ENCODE measurements around the gene UCP1. TPM values are rescaled to one million over a fixed set of nuclear protein-coding genes. Genes with fewer than 3 reads are reported as not detected.

The UCP1 gene
- polyA plus RNA-seq, 1 donor (not counting 4 experiments of a cell fraction or from before 2014, with no cell fraction given), result not detected

- Histone ChIP-seq H3K4me3 (ENCODE audit: control insufficient read depth in 2 of 3, extremely low read depth in 1 of 3, insufficient read depth in 2 of 3, low read depth in 1 of 3, low read length in 3 of 3) (no peak overlapping the region), H2AFZ (ENCODE audit: control insufficient read depth, low read length) (no peak overlapping the region), H3K27me3 (ENCODE audit: control insufficient read depth, extremely low read depth, insufficient read depth, low read length) (no peaks in the 10 kb centered on the region), H3K9me3 (ENCODE audit: control insufficient read depth, low read depth, low read length) (no peaks in the 10 kb centered on the region), H4K20me1 (ENCODE audit: control insufficient read depth, extremely low read depth, insufficient read depth, low read length) (no peaks in the 10 kb centered on the region), H3K4me1 (ENCODE audit: control insufficient read depth, extremely low read depth, insufficient read depth, low read length) (no peaks in the 10 kb centered on the region), H3K9ac (ENCODE audit: control insufficient read depth, extremely low read depth, insufficient read depth, low read length) (no peak overlapping the region), H3K79me2 (ENCODE audit: control insufficient read depth, insufficient read depth, low read length) (no peaks in the 10 kb centered on the region), H3K9me1 (ENCODE audit: control insufficient read depth, extremely low read depth, insufficient read depth, low read length) (no peaks in the 10 kb centered on the region), H3K36me3 (ENCODE audit: control insufficient read depth in 2 of 2, extremely low read depth in 1 of 2, insufficient read depth in 2 of 2, low read length in 2 of 2) (no peaks in the 10 kb centered on the region), H3K4me2 (ENCODE audit: control insufficient read depth, extremely low read depth, insufficient read depth, low read depth, low read length) (no peak overlapping the region), H3K27ac (ENCODE audit: control insufficient read depth, insufficient read depth, low read length) (no peak overlapping the region)
- DNase-seq (ENCODE audit: low read depth, low spot score) (no peak), FAIRE-seq (no peak)
- dilution Hi-C loops (cut with MboI; ENCODE audit: extremely low pct_ligation_motif_present, low sequenced_read_pairs), result no loop called here
- TF ChIP-seq EZH2 (IDR thresholded peaks at IDR 0.05; ENCODE audit: low read length) (no peak), CTCF (optimal IDR thresholded peaks at IDR 0.05 in 1 of 3, IDR thresholded peaks at IDR 0.05 in 1 of 3, conservative IDR thresholded peaks at IDR 0.05 in 1 of 3; ENCODE audit: extremely low read depth in 1 of 3, insufficient read depth in 2 of 3, low read length in 3 of 3) (no peak)
Measured at GRCh38 chr4:140600408-140600807, 31.6 kb upstream of the UCP1 start.

GRCh38 chr4:140595065-140595464 lies 26.3 kb upstream of the UCP1 start:
- Histone ChIP-seq H3K9me1 (ENCODE audit: control insufficient read depth, extremely low read depth, insufficient read depth, low read length) (no peaks in the 10 kb centered on the region), H2AFZ (ENCODE audit: control insufficient read depth, low read length) (no peak overlapping the region), H3K79me2 (ENCODE audit: control insufficient read depth, insufficient read depth, low read length) (no peaks in the 10 kb centered on the region), H3K9ac (ENCODE audit: control insufficient read depth, extremely low read depth, insufficient read depth, low read length) (no peak overlapping the region), H3K27ac (ENCODE audit: control insufficient read depth, insufficient read depth, low read length) (no peak overlapping the region), H3K4me3 (ENCODE audit: control insufficient read depth in 2 of 3, extremely low read depth in 1 of 3, insufficient read depth in 2 of 3, low read depth in 1 of 3, low read length in 3 of 3) (no peak overlapping the region), H3K4me1 (ENCODE audit: control insufficient read depth, extremely low read depth, insufficient read depth, low read length) (no peaks in the 10 kb centered on the region), H3K27me3 (ENCODE audit: control insufficient read depth, extremely low read depth, insufficient read depth, low read length) (no peaks in the 10 kb centered on the region), H4K20me1 (ENCODE audit: control insufficient read depth, extremely low read depth, insufficient read depth, low read length) (no peaks in the 10 kb centered on the region), H3K4me2 (ENCODE audit: control insufficient read depth, extremely low read depth, insufficient read depth, low read depth, low read length) (no peak overlapping the region), H3K36me3 (ENCODE audit: control insufficient read depth in 2 of 2, extremely low read depth in 1 of 2, insufficient read depth in 2 of 2, low read length in 2 of 2) (no peaks in the 10 kb centered on the region), H3K9me3 (ENCODE audit: control insufficient read depth, low read depth, low read length) (no peaks in the 10 kb centered on the region)
- dilution Hi-C loops (cut with MboI; ENCODE audit: extremely low pct_ligation_motif_present, low sequenced_read_pairs), result no loop called here
- DNase-seq (ENCODE audit: low read depth, low spot score), result no peak
- TF ChIP-seq EZH2 (IDR thresholded peaks at IDR 0.05; ENCODE audit: low read length) (no peak), CTCF (optimal IDR thresholded peaks at IDR 0.05 in 1 of 3, IDR thresholded peaks at IDR 0.05 in 1 of 3, conservative IDR thresholded peaks at IDR 0.05 in 1 of 3; ENCODE audit: extremely low read depth in 1 of 3, insufficient read depth in 2 of 3, low read length in 3 of 3) (peak; percentile 71 to 81 (median 78))
- FAIRE-seq, result peak; percentile 70

All from keratinocyte (primary cell).